ENCODE results near the gene KLHL42.

- no peak for TF ChIP-seq CTCF (conservative IDR thresholded peaks at IDR 0.05; ENCODE audit: low read depth, low read length)
- no peak for TF ChIP-seq EZH2 (IDR thresholded peaks at IDR 0.05; ENCODE audit: low read length, unreplicated experiment)
These were observed 8.3 kb upstream of the KLHL42 start for GRCh38 chr12:27771481-27772327.

All from PC-3 (cell line).